ENCODE data around the gene UTP3. TPM values are rescaled to one million over a fixed set of nuclear protein-coding genes. Genes with fewer than 3 reads are reported as not detected.
"Not testable (repeated sequence)": the region's sequence is repeated elsewhere in the genome, so short reads cannot be mapped to it uniquely, and the experiment has no call there.

UTP3 gene
- total RNA-seq, 6 donors from 2014 or later, result 18.9 to 33.4 (median 27.9) TPM

DNA sequence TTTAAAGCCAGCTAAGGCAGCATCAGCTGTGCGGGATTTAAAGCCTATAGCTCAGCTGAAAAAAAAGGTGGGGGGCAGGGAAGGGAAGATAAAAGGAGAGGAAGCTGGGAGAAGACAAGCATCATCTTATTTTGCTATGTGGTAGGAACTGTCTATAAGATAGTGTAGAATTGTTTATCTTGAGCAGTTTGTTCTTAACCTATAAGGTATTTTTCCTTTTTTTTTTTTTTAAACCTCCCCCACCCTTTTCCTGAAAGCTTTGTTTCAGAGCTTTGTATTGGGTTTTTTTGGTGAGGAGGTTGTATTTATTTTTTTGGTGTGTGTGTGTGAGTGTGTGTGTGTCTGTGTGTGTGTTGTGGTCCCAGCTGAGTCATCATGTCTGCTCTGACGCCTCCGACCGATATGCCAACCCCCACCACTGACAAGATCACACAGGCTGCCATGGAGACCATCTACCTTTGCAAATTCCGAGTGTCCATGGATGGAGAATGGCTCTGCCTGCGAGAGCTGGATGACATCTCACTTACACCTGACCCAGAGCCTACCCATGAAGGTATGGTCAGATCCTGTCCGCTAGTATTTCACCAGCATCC, 34.0 kb downstream of the UTP3 start:
- TF ChIP-seq EP300 (IDR thresholded peaks at IDR 0.05), result no peak
- no peak for TF ChIP-seq POLR2A (IDR thresholded peaks at IDR 0.05)
- TF ChIP-seq, protein P1, sequence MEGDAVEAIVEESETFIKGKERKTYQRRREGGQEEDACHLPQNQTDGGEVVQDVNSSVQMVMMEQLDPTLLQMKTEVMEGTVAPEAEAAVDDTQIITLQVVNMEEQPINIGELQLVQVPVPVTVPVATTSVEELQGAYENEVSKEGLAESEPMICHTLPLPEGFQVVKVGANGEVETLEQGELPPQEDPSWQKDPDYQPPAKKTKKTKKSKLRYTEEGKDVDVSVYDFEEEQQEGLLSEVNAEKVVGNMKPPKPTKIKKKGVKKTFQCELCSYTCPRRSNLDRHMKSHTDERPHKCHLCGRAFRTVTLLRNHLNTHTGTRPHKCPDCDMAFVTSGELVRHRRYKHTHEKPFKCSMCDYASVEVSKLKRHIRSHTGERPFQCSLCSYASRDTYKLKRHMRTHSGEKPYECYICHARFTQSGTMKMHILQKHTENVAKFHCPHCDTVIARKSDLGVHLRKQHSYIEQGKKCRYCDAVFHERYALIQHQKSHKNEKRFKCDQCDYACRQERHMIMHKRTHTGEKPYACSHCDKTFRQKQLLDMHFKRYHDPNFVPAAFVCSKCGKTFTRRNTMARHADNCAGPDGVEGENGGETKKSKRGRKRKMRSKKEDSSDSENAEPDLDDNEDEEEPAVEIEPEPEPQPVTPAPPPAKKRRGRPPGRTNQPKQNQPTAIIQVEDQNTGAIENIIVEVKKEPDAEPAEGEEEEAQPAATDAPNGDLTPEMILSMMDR (IDR thresholded peaks at IDR 0.05), result no peak
- TF ChIP-seq POLR2AphosphoS5 (IDR thresholded peaks at IDR 0.05), result no peak
- Histone ChIP-seq H3K4me1 (peaks cover 0 to 17% (median 7%) of the 10 kb centered on the region in 4 donors), H3K27me3 (no peaks in the 10 kb centered on the region), H3K9me3 (no peaks in the 10 kb centered on the region), H3K4me3 (peak overlapping the region in 3 of 4 donors; percentile 16 to 37 (median 33)), H3K36me3 (no peaks in the 10 kb centered on the region), H3K27ac (no peak overlapping the region)
- ATAC-seq (ENCODE audit: low FRiP score in 2 of 2) (peak in 1 of 2 donors; percentile 80), DNase-seq (no peak)
- WGBS, 2 donors, result 67 to 83% methylated on average over 7 of the region's 7 CpGs

DNA sequence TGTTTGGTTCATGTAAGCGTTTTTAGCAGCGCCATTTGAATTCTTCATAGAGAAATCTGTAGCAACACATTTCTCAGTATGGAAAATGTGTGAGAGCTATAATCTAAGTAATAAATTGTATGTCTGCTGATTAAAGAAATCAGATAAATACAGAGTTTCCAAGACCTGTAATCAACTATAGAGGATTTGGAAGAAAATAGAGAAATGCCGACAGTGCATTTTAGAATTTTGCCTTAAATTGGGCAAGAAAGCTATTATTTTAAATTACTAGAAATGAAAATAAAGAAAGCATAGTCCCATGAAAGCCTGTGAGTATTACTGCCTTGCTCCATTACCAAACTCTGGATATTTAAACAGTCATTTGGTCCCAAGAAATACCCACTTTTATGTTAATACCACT, 36.1 kb downstream of the UTP3 start:
- ATAC-seq (ENCODE audit: low FRiP score in 2 of 2) (no peak), DNase-seq (no peak)
- no peak overlapping the region for H3K4me3 ChIP-seq
- H3K9me3 ChIP-seq, result no peaks in the 10 kb centered on the region
- TF ChIP-seq POLR2AphosphoS5 (IDR thresholded peaks at IDR 0.05) (no peak), POLR2A (IDR thresholded peaks at IDR 0.05) (no peak), EP300 (IDR thresholded peaks at IDR 0.05) (no peak)
- TF ChIP-seq, protein P1 (IDR thresholded peaks at IDR 0.05), result no peak
- no peaks in the 10 kb centered on the region for H3K27me3 ChIP-seq
- peaks cover 0 to 3% (median 2%) of the 10 kb centered on the region in 4 donors for H3K4me1 ChIP-seq
- no peaks in the 10 kb centered on the region for H3K36me3 ChIP-seq
- H3K27ac ChIP-seq, result no peak overlapping the region
- 96% methylated on average over 3 of the region's 3 CpGs for WGBS, 2 donors

DNA sequence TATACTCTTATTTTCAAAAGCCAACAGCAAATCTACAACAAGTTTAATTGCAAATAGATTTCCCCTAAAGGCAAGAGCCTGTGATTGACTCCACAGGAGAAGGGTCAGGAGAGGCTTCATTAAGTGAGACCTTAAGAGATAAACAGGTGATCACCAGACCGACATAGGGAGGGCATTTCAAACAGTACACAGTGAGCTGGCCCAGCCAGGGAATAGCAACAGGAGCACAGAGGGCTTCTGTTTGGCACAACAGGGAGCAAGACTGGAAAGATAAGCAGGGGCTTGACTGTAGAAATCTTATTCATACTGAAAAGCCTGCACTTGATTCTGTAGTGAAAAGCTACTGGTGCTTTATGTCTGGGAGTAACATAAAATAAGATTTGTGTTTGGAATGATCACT, 37.3 kb downstream of the UTP3 start:
- DNase-seq, result no peak
- H3K36me3 ChIP-seq, result no peaks in the 10 kb centered on the region
- H3K4me1 ChIP-seq, result peaks cover 0 to 3% (median 0%) of the 10 kb centered on the region in 4 donors
- H3K4me3 ChIP-seq, result no peak overlapping the region
- 80 to 87% methylated on average over 1 of the region's 1 CpG for whole genome bisulfite sequencing, 2 donors
- no peaks in the 10 kb centered on the region for H3K9me3 ChIP-seq
- H3K27ac ChIP-seq, result no peak overlapping the region
- H3K27me3 ChIP-seq, result no peaks in the 10 kb centered on the region
- TF ChIP-seq POLR2AphosphoS5 (IDR thresholded peaks at IDR 0.05) (no peak), EP300 (IDR thresholded peaks at IDR 0.05) (no peak), POLR2A (IDR thresholded peaks at IDR 0.05) (no peak)
- TF ChIP-seq, protein P1 (IDR thresholded peaks at IDR 0.05), result no peak
- no peak for ATAC-seq (ENCODE audit: low FRiP score in 2 of 2)

DNA sequence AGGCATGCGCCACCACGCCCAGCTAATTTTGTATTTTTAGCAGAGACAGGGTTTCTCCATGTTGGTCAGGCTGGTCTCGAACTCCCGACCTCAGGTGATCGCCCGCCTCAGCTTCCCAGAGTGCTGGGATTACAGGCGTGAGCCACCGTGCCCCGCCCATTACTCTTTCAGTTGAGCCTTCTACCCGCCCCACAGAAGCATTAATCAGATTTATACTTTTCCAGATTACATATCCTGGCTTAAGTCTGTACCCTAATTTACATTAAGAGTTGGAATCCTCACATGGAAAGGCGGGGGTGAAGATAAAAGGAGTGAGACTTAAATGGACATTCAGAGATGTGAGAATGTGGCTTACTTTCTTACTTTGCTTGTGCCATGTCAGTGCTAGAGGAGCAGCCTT, 38.2 kb downstream of the UTP3 start:
- 89 to 97% methylated on average over 11 of the region's 11 CpGs for WGBS, 2 donors
- not testable (repeated sequence) for H3K4me1 ChIP-seq; H3K27ac ChIP-seq; DNase-seq; ATAC-seq (ENCODE audit: low FRiP score in 2 of 2); H3K36me3 ChIP-seq; H3K27me3 ChIP-seq; H3K4me3 ChIP-seq; H3K9me3 ChIP-seq

DNA sequence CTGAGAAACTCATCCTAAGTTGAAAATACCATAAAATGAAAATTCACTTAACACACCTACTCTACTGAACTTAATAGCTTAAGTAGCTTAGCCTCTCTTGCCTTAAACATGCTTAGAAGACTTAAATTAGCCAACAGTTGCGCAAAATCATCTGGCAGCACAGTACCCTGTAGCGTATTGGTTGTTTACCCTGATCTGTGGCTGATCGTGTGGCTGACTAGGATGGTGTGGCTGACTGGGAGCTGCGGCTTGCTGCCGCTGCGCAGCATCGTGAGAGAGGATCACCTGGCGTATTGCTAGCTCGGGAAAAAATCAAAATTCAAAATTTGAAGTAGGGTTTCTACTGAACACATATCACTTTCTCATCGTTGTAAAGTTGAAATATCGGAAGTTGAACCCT, 39.8 kb downstream of the UTP3 start:
- DNase-seq (peak in 1 of 2 donors; percentile 44), ATAC-seq (ENCODE audit: low FRiP score in 2 of 2) (peak in 1 of 2 donors; percentile 37)
- no peaks in the 10 kb centered on the region for H3K9me3 ChIP-seq
- H3K27me3 ChIP-seq, result no peaks in the 10 kb centered on the region
- H3K4me3 ChIP-seq, result no peak overlapping the region
- no peaks in the 10 kb centered on the region for H3K36me3 ChIP-seq
- no peak overlapping the region for H3K27ac ChIP-seq
- TF ChIP-seq POLR2AphosphoS5 (IDR thresholded peaks at IDR 0.05) (no peak), POLR2A (IDR thresholded peaks at IDR 0.05) (no peak), EP300 (IDR thresholded peaks at IDR 0.05) (no peak)
- TF ChIP-seq, protein P1 (IDR thresholded peaks at IDR 0.05), result no peak
- no peaks in the 10 kb centered on the region for H3K4me1 ChIP-seq
- WGBS, 2 donors, result 55 to 74% methylated on average over 11 of the region's 11 CpGs

DNA sequence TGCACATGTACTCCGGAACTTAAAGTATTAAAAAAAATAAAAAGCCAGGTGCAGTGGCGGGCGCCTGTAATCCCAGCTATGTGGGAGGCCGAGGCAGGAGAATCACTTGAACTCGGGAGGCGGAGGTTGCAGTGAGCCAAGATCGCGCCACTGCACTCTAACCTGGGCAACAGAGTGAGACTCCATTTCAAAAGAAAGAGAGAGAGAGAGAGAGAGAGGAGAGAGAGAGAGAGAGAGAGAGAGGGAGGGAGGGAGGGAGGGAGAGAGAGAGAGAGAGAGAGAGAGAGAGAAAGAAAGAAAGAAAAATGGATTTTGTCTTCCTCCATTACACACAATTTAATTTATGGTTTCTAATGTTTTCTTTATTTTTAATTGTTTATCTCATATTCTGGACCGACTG, 44.5 kb downstream of the UTP3 start:
- H3K27ac ChIP-seq; ATAC-seq (ENCODE audit: low FRiP score in 2 of 2); DNase-seq; H3K36me3 ChIP-seq; H3K4me3 ChIP-seq; H3K9me3 ChIP-seq; H3K27me3 ChIP-seq: not testable (repeated sequence)
- 95 to 98% methylated on average over 9 of the region's 9 CpGs for WGBS, 2 donors
- H3K4me1 ChIP-seq, result peaks cover 21 to 37% (median 27%) of the 10 kb centered on the region in 4 donors

All from upper lobe of left lung (tissue), 6 donors.